Activated B cell treated with CpG ODN at 0.5 μM for 24 hours (primary cell): ENCODE results near the gene TBC1D13. TPM values are rescaled to one million over a fixed set of nuclear protein-coding genes. Genes with fewer than 3 reads are reported as not detected.

Experiments used
- ATAC-seq: fragments of 200-7000 bp; cut with Tn5 transposase; one replicate; pipeline ENCODE4 v1.10.0; 2021; ENCODE audit warnings: low read depth, mild to moderate bottlenecking, moderate library complexity
- CTCF ChIA-PET: fragments of 350-600 bp; sonication (Branson Sonifier 250); formaldehyde crosslinking; loops from one replicate; lab custom pipeline; 2021; ENCODE audit warnings: antibody characterized with exemption; lab: Charles Lee
- POLR2A ChIA-PET: fragments of 350-600 bp; sonication (Branson Sonifier 250); formaldehyde crosslinking; loops from one replicate; lab custom pipeline; 2021; ENCODE audit warnings: antibody characterized with exemption; lab: Charles Lee
- DNase-seq: peaks from one replicate; pipeline ENCODE4 v3.0.0; 2022
- H3K27ac Mint-ChIP-seq: one replicate; pipeline ENCODE4 v1.8.0; 2020; ENCODE audit warnings: mixed read lengths
- H3K27me3 Mint-ChIP-seq: one replicate; pipeline ENCODE4 v1.8.0; 2021; ENCODE audit warnings: mixed read lengths
- H3K36me3 Mint-ChIP-seq: one replicate; pipeline ENCODE4 v1.8.0; 2021; ENCODE audit warnings: low read depth, mixed read lengths
- H3K4me1 Mint-ChIP-seq: one replicate; pipeline ENCODE4 v1.8.0; 2021; ENCODE audit warnings: mixed read lengths
- H3K4me3 Mint-ChIP-seq: one replicate; pipeline ENCODE4 v1.8.0; 2020; ENCODE audit warnings: mild to moderate bottlenecking, mixed read lengths
- H3K9me3 Mint-ChIP-seq: one replicate; pipeline ENCODE4 v1.8.0; 2020; ENCODE audit warnings: mixed read lengths
- intact Hi-C: fragments of 100-400 bp; cut with micrococcal nuclease; formaldehyde crosslinking; loops from one replicate; pipeline ENCODE4 v1.15.1; 2024
- total RNA-seq: library from RNA; stranded (reverse); gene quantifications from 2 replicates; pipeline ENCODE4 v1.2.3, GENCODE V29; 2022
- TF ChIP-seq, protein P1 (sequence below): fragments of 200-600 bp; IDR thresholded peaks from one replicate; pipeline ENCODE4 v1.8.0; 2022; ENCODE audit warnings: antibody characterized with exemption, mild to moderate bottlenecking

The TBC1D13 gene
- total RNA-seq, 1 donor from 2014 or later, result 26.4 TPM

DNA sequence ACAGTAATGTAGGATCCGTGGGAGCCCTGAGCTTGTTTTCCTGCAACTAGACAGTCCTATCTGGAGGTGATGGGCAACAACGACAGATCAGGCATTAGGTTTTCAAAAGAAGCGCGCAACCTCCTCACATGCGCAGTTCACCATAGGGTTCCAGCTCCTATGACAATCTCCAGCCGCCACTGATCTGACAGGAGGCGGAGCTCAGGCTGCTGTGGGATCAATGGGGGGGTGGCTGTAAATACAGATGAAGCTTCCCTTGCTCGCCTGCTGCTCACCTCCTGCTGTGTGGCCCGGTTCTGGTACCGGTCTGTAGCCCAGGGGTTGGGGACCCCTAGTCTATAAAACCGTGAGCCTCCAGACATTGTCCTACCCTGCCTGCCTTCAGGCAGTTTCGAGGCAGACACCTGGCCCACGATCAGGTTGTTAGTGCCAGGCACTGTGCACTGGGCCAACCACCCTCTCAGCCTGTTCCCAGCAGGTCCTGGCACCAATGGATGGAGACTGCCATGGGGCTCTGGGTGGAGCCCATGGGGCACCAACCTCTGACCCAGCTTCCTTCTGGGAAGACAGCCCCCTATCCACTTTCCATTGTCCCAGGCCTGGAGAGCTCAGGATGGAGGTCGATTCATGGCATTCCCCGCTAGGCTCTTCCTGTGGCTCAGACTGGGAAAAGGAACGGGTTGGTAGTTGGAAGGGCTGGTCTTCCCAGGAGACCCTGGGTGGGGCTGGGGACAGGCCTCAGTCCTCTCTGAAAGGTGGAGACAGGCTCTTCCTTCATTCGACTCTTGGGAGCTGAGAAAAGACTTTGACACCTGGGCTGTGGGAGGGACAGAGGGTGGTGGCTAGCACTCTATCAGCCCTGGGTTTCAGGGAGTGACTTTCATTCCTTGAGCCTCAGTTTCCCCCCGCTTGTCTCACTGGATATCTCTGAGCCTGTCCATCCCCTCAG lies 32.9 kb downstream of the TBC1D13 start:
- intact Hi-C loops, result loop anchor here (2.0 to 5.0 kb wide), 2 partner anchors 118 to 171 kb away; partner anchors contain the start of gene PKN3
- no peak for ATAC-seq
- ChIA-PET CTCF (interaction anchor here (2.5 kb wide), 1 partner anchor 10 kb away, joined by 12 read pairs; the partner anchor contains the start of gene SPOUT1), POLR2A (interaction anchor here (0.5 to 3.6 kb wide), 6 partner anchors 10 to 774 kb away, joined by 3 to 49 read pairs (median 6); partner anchors contain the start of genes SPOUT1 and ZER1)
- TF ChIP-seq, protein P1, sequence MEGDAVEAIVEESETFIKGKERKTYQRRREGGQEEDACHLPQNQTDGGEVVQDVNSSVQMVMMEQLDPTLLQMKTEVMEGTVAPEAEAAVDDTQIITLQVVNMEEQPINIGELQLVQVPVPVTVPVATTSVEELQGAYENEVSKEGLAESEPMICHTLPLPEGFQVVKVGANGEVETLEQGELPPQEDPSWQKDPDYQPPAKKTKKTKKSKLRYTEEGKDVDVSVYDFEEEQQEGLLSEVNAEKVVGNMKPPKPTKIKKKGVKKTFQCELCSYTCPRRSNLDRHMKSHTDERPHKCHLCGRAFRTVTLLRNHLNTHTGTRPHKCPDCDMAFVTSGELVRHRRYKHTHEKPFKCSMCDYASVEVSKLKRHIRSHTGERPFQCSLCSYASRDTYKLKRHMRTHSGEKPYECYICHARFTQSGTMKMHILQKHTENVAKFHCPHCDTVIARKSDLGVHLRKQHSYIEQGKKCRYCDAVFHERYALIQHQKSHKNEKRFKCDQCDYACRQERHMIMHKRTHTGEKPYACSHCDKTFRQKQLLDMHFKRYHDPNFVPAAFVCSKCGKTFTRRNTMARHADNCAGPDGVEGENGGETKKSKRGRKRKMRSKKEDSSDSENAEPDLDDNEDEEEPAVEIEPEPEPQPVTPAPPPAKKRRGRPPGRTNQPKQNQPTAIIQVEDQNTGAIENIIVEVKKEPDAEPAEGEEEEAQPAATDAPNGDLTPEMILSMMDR, result no peak
- Mint-ChIP-seq H3K9me3 (no peaks in the 10 kb centered on the region), H3K27me3 (no peaks in the 10 kb centered on the region), H3K36me3 (peaks cover 37% of the 10 kb centered on the region), H3K4me3 (peak overlapping the region; percentile 35), H3K27ac (no peak overlapping the region), H3K4me1 (peaks cover 15% of the 10 kb centered on the region)
- no peak for DNase-seq

DNA sequence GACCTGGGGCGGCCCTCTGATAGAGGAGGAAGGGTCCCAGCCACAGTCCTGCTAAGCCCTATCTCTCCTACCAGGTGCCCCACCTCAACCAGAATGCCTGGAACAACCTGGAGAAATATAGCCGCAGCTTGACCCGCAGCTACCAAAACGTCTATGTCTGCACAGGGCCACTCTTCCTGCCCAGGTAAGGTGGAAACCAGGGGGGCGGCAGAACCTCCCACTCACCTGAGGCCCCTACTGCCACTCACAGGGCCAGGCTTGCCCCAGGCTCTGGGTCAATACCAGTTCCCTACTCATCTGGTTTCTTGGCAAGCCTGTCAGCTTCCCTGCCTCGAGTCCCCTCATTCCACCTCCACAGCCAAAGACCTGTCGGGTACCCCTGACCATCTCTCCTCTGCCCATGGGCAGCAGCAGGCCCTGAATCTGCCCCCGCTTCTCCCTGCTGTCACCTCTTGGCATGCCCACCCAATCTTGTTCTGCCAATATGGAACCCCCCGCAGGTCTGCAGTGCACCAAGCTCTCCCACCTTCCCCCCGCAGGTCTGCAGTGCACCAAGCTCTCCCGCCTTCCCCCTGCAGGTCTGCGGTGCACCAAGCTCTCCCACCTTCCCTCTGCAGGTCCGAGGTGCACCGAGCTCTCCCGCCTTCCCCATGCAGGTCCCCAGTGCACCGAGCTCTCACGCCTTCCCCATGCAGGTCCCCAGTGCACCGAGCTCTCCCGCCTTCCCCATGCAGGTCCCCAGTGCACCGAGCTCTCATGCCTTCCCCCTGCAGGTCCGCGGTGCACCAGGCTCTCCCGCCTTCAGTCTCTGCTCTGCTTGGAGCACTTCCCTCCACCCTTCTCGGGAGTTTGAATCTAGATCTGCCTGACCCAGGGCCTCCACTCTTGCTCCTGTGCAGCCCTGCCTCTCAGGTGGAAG lies 33.9 kb downstream of the TBC1D13 start:
- Mint-ChIP-seq H3K27me3 (no peaks in the 10 kb centered on the region), H3K4me1 (peaks cover 15% of the 10 kb centered on the region), H3K9me3 (no peaks in the 10 kb centered on the region), H3K27ac (no peak overlapping the region), H3K36me3 (peaks cover 45% of the 10 kb centered on the region), H3K4me3 (no peak overlapping the region)
- DNase-seq, result no peak
- ChIA-PET CTCF (no interaction called here), POLR2A (interaction anchor here (0.6 to 3.6 kb wide), 3 partner anchors 9 to 235 kb away, joined by 3 to 49 read pairs (median 8); partner anchors contain the start of gene SPOUT1)
- intact Hi-C loops, result no loop called here
- no peak for ATAC-seq
- TF ChIP-seq, protein P1, result no peak

DNA sequence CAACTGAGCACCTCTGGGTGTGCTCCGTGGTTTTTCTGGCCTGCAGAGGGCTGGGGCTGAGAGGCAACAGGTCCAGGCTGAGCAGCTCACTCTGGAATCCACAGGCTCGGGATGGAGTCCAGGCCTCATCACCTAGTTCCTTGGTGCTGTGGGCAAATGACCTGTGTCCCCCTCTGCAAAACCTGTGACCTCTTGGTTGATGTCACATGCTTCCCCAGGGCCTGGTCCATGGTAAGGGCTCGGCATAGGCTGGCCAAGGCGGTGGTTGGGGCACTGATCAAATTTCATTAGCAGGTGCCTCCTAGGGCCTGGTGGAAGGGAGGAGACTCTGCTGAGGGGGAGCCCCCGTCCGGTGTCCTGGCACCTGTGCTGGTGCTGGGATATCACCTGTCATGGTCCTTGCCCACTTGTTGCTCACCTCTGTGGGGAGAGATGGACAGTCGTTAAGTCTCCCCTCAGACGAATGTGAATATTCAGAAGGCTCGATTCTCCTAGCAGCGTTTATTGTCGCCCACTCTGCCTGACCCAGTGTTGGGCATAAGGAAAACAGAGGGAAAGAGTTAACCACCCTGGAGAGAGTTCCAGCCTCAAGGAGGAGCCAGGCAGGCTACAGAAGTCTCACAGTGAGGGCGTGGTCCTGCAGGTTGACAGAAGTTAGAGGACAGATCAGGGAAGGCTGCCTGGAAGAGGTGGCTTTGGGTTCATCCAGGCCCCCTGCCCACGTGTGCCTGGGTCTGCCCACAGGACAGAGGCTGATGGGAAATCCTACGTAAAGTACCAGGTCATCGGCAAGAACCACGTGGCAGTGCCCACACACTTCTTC lies 34.7 kb downstream of the TBC1D13 start:
- H3K4me1 Mint-ChIP-seq, result peaks cover 15% of the 10 kb centered on the region
- POLR2A ChIA-PET, result no interaction called here
- H3K27me3 Mint-ChIP-seq, result no peaks in the 10 kb centered on the region
- no peak overlapping the region for H3K4me3 Mint-ChIP-seq
- intact Hi-C loops, result no loop called here
- no peak overlapping the region for H3K27ac Mint-ChIP-seq
- DNase-seq (no peak), ATAC-seq (no peak)
- peaks cover 50% of the 10 kb centered on the region for H3K36me3 Mint-ChIP-seq
- H3K9me3 Mint-ChIP-seq, result no peaks in the 10 kb centered on the region
- TF ChIP-seq, protein P1, result no peak
- CTCF ChIA-PET, result no interaction called here

DNA sequence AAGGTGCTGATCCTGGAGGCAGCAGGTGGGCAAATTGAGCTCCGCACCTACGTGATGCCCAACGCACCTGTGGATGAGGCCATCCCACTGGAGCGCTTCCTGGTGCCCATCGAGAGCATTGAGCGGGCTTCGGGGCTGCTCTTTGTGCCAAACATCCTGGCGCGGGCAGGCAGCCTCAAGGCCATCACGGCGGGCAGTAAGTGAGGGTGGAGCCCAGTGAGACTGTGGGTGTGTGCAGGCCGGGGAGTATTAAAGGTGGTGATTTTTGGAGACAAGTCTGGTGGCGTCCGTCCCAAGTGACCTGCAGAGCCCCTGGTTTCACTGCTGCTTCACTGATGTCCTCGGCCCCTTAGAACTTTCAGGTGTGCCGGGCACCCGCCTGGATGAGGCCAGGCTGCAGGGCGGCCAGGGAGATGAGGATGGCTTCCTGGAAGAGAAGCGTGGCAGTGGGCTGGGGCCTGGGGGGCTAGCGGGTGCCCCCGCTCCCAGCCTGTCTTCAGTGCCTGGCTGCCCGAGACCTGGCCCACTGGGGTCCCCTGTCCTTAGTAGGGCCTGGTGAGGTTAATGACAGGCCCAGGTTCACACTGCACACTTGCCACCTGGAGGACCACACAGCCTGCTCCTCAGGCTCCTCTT lies 35.5 kb downstream of the TBC1D13 start:
- DNase-seq (no peak), ATAC-seq (no peak)
- POLR2A ChIA-PET, result no interaction called here
- intact Hi-C loops, result no loop called here
- Mint-ChIP-seq H3K9me3 (no peaks in the 10 kb centered on the region), H3K36me3 (peaks cover 56% of the 10 kb centered on the region), H3K27ac (no peak overlapping the region), H3K4me1 (peaks cover 15% of the 10 kb centered on the region), H3K4me3 (no peak overlapping the region), H3K27me3 (no peaks in the 10 kb centered on the region)
- CTCF ChIA-PET, result no interaction called here
- TF ChIP-seq, protein P1, result no peak
